ELR (cell line): Measurements from ENCODE around the gene KHDRBS1.
"Not testable (repeated sequence)": the region's sequence is repeated elsewhere in the genome, so short reads cannot be mapped to it uniquely, and the experiment has no call there.

Experiments
- DNase-seq: peaks from one replicate; pipeline ENCODE4 v3.0.0-alpha.2; 2015; ENCODE audit warnings: low read depth

KHDRBS1 gene

GRCh38 chr1:32012709-32013385 is 821 bp upstream of the KHDRBS1 start:
- no peak for DNase-seq

GRCh38 chr1:32014199-32014947 is 705 bp downstream of the KHDRBS1 start:
- peak; percentile 62 for DNase-seq

- peak; percentile 14 for DNase-seq
These were observed 1.2 kb downstream of the KHDRBS1 start for GRCh38 chr1:32014948-32015273.

- no peak for DNase-seq
These were observed 6.7 kb downstream of the KHDRBS1 start for GRCh38 chr1:32020339-32020738.

- DNase-seq, result not testable (repeated sequence)
These were observed 7.9 kb downstream of the KHDRBS1 start for GRCh38 chr1:32021574-32022018.

- DNase-seq, result no peak
These were observed 9.7 kb downstream of the KHDRBS1 start for GRCh38 chr1:32023351-32023750.

GRCh38 chr1:32025515-32025914 is 11.8 kb downstream of the KHDRBS1 start:
- DNase-seq, result no peak

- DNase-seq, result peak; percentile 52
These were observed 15.1 kb downstream of the KHDRBS1 start for GRCh38 chr1:32028746-32029145.

- peak; percentile 85 for DNase-seq
These were observed 18.1 kb downstream of the KHDRBS1 start for GRCh38 chr1:32031578-32032274.

GRCh38 chr1:32032275-32032615 is 18.6 kb downstream of the KHDRBS1 start:
- DNase-seq, result no peak

- DNase-seq, result no peak
These were observed 21.5 kb downstream of the KHDRBS1 start for GRCh38 chr1:32035119-32035518.

- DNase-seq, result no peak
These were observed 27.0 kb downstream of the KHDRBS1 start for GRCh38 chr1:32040711-32041110.

- DNase-seq, result no peak
These were observed 28.7 kb downstream of the KHDRBS1 start for GRCh38 chr1:32042330-32042729.

- DNase-seq, result no peak
These were observed 30.6 kb downstream of the KHDRBS1 start for GRCh38 chr1:32044234-32044633.

- no peak for DNase-seq
These were observed 32.1 kb downstream of the KHDRBS1 start for GRCh38 chr1:32045772-32046171.

- no peak for DNase-seq
These were observed 34.0 kb downstream of the KHDRBS1 start for GRCh38 chr1:32047701-32048100.

GRCh38 chr1:32048440-32048839 is 34.8 kb downstream of the KHDRBS1 start:
- no peak for DNase-seq

GRCh38 chr1:32051706-32052105 is 38.0 kb downstream of the KHDRBS1 start:
- no peak for DNase-seq

- peak; percentile 69 for DNase-seq
These were observed 39.2 kb downstream of the KHDRBS1 start for GRCh38 chr1:32052887-32053286.

- DNase-seq, result no peak
These were observed 41.7 kb downstream of the KHDRBS1 start for GRCh38 chr1:32055416-32055815.

GRCh38 chr1:32056598-32056997 is 42.9 kb downstream of the KHDRBS1 start:
- DNase-seq, result no peak

- no peak for DNase-seq
These were observed 47.2 kb downstream of the KHDRBS1 start for GRCh38 chr1:32060914-32061313.

- DNase-seq, result peak; percentile 34
These were observed 49.2 kb downstream of the KHDRBS1 start for GRCh38 chr1:32062867-32063230.
